HCT116 (cell line): ENCODE data around the gene COX10. TPM values are rescaled to one million over a fixed set of nuclear protein-coding genes. Genes with fewer than 3 reads are reported as not detected.

ENCODE experiments used
- ATAC-seq: fragments of 200-7000 bp; cut with Tn5 transposase; 2 replicates; pipeline ENCODE4 v1.9.1; 2020; ENCODE audit warnings: mild to moderate bottlenecking, moderate library complexity
- BruUV-seq: library from RNA; stranded (reverse); fragments of 400-500 nt; replicated peaks from 2 replicates; lab custom pipeline; 2021; lab: Mats Ljungman, UMichigan
- CTCF ChIA-PET: fragments of 300-600 bp; sonication (Branson Sonifier 250); formaldehyde crosslinking; loops from one replicate; lab custom pipeline; 2021; ENCODE audit warnings: antibody characterized with exemption; lab: Charles Lee
- POLR2A ChIA-PET: fragments of 300-600, 350-600 bp; sonication (Branson Sonifier 250); formaldehyde crosslinking; loops from one replicate; lab custom pipeline; 2021; ENCODE audit warnings: antibody characterized with exemption; lab: Charles Lee
- RAD21 ChIA-PET, 2 experiments: fragments of 300-600 bp; sonication (Branson Sonifier 250); formaldehyde crosslinking; loops; one replicate each; lab custom pipeline; 2023; ENCODE audit warnings: low total read pairs in 2 of 2; ENCODE audit not compliant: uncharacterized antibody in 2 of 2, unreplicated experiment in 2 of 2, low non-redundant PET in 1 of 2; lab: Charles Lee
- DNase-seq: peaks from one replicate; pipeline ENCODE4 v3.0.0-alpha.2; 2010; ENCODE audit warnings: low read depth, low spot score
- H2AFZ ChIP-seq: fragments of 200-600 bp; shearing (Covaris generic), sonication (generic); 2 replicates; pipeline ENCODE4 v1.6.1; 2017; ENCODE audit warnings: low read depth, mixed run types, mixed read lengths, antibody characterized with exemption, low read length; ENCODE audit not compliant: poor library complexity, severe bottlenecking
- H3K27ac ChIP-seq: 2 replicates; pipeline ENCODE4 v1.5.1; 2012; ENCODE audit warnings: low read depth, low read length
- H3K27me3 ChIP-seq: fragments of 200-600 bp; sonication (generic); 2 replicates; pipeline ENCODE4 v1.6.1; 2016; ENCODE audit warnings: mixed run types, low read length, mixed read lengths; ENCODE audit not compliant: insufficient read depth
- H3K36me3 ChIP-seq, 2 experiments: fragments of 200-500 bp in 1 of 2; fragments of 200-600 bp in 1 of 2; sonication (Bioruptor generic) in 1 of 2; sonication (generic) in 1 of 2; 2 replicates each; pipeline versions ENCODE4 v1.5.1 to v1.6.1; 2014 to 2016; ENCODE audit warnings: low read length in 2 of 2, inconsistent platforms in 1 of 2, mixed read lengths in 1 of 2, mixed run types in 1 of 2; ENCODE audit not compliant: insufficient read depth in 2 of 2, control insufficient read depth in 1 of 2
- H3K4me1 ChIP-seq, 2 experiments: fragments of 200-600 bp in 1 of 2; sonication (generic) in 1 of 2; 2 replicates each; pipeline versions ENCODE4 v1.5.1 to v1.6.1; 2012 to 2017; ENCODE audit warnings: low read length in 2 of 2, inconsistent platforms in 1 of 2, mild to moderate bottlenecking in 1 of 2, mixed read lengths in 1 of 2, mixed run types in 1 of 2, moderate library complexity in 1 of 2; ENCODE audit not compliant: insufficient read depth in 2 of 2, control insufficient read depth in 1 of 2
- H3K4me2 ChIP-seq: fragments of 200-600 bp; sonication (generic); 2 replicates; pipeline ENCODE4 v1.6.1; 2017; ENCODE audit warnings: mixed run types, low read length, mixed read lengths
- H3K4me3 ChIP-seq, 2 experiments: fragments of 200-600 bp in 1 of 2; sonication (generic) in 1 of 2; replicated peaks in 1 of 2; 2 replicates each; pipeline ENCODE4 v1.5.1; 2011 to 2016; ENCODE audit warnings: low read length in 2 of 2, control low read depth in 1 of 2, low read depth in 1 of 2, mild to moderate bottlenecking in 1 of 2, mixed read lengths in 1 of 2, mixed run types in 1 of 2
- H3K79me2 ChIP-seq: fragments of 200-600 bp; sonication (generic); 2 replicates; pipeline ENCODE4 v1.6.1; 2017; ENCODE audit warnings: mild to moderate bottlenecking, mixed run types, low read length, moderate library complexity, mixed read lengths; ENCODE audit not compliant: insufficient read depth
- H3K9ac ChIP-seq: fragments of 200-600 bp; sonication (generic); 2 replicates; pipeline ENCODE4 v1.6.1; 2016; ENCODE audit warnings: low read length, mixed read lengths
- H3K9me2 ChIP-seq: fragments of 200-600 bp; sonication (generic), shearing (Covaris generic); 2 replicates; pipeline ENCODE4 v1.6.1; 2017; ENCODE audit warnings: mixed run types, mild to moderate bottlenecking, moderate library complexity; ENCODE audit not compliant: insufficient read depth
- H3K9me3 ChIP-seq, 2 experiments: fragments of 200-500 bp in 1 of 2; fragments of 200-600 bp in 1 of 2; sonication (Bioruptor generic) in 1 of 2; sonication (generic) in 1 of 2; 2 replicates each; pipeline ENCODE4 v1.6.1; 2014 to 2017; ENCODE audit warnings: low read length in 2 of 2, mixed read lengths in 2 of 2, inconsistent platforms in 1 of 2, low read depth in 1 of 2, mild to moderate bottlenecking in 1 of 2, mixed run types in 1 of 2, moderate library complexity in 1 of 2; ENCODE audit not compliant: control insufficient read depth in 1 of 2, insufficient read depth in 1 of 2
- H4K20me1 ChIP-seq: fragments of 200-600 bp; sonication (generic), shearing (Covaris generic); 2 replicates; pipeline ENCODE4 v1.6.1; 2017; ENCODE audit warnings: mixed run types, mild to moderate bottlenecking, moderate library complexity; ENCODE audit not compliant: insufficient read depth
- CEBPB ChIP-seq: IDR thresholded peaks from 2 replicates; pipeline ENCODE4 v1.6.1; 2012; ENCODE audit warnings: low read depth
- EZH2 ChIP-seq: fragments of 200-600 bp; sonication (generic); IDR thresholded peaks from 2 replicates; pipeline ENCODE4 v1.6.1; 2017; ENCODE audit warnings: antibody characterized with exemption, mixed run types
- MAX ChIP-seq: IDR thresholded peaks from 2 replicates; pipeline ENCODE4 v1.6.1; 2012
- POLR2A ChIP-seq: IDR thresholded peaks from 2 replicates; pipeline ENCODE4 v1.7.0; 2011; ENCODE audit warnings: borderline replicate concordance; ENCODE audit not compliant: insufficient read depth, insufficient read length; ENCODE audit errors: extremely low read depth
- POLR2AphosphoS5 ChIP-seq: IDR thresholded peaks from 2 replicates; pipeline ENCODE4 v1.6.1; 2011; ENCODE audit warnings: mild to moderate bottlenecking, low read depth, low read length, moderate library complexity
- RAD21 ChIP-seq: IDR thresholded peaks from 2 replicates; pipeline ENCODE4 v1.6.1; 2012; ENCODE audit warnings: low read depth, mild to moderate bottlenecking
- REST ChIP-seq: IDR thresholded peaks from 2 replicates; pipeline ENCODE4 v1.6.1; 2012; ENCODE audit warnings: low read depth
- SIN3A ChIP-seq: IDR thresholded peaks from 2 replicates; pipeline ENCODE4 v1.6.1; 2012; ENCODE audit warnings: low read depth
- SRF ChIP-seq: IDR thresholded peaks from 2 replicates; pipeline ENCODE4 v1.6.1; 2012; ENCODE audit warnings: low read depth
- TCF7L2 ChIP-seq: IDR thresholded peaks from 2 replicates; pipeline ENCODE4 v1.7.0; 2011; ENCODE audit warnings: borderline replicate concordance, inconsistent platforms; ENCODE audit not compliant: insufficient read depth, insufficient read length; ENCODE audit errors: extremely low read depth
- ZFX ChIP-seq: fragments of 450-650 bp; IDR thresholded peaks from 2 replicates; pipeline ENCODE4 v1.6.1; 2017
- intact Hi-C: fragments of 100-400 bp; cut with micrococcal nuclease; formaldehyde crosslinking; loops from 2 replicates; pipeline ENCODE4 v1.10.0; 2022
- total RNA-seq: library from RNA; stranded (reverse); gene quantifications from one replicate; pipeline ENCODE4 v1.2.1, GENCODE V29; 2021; ENCODE audit not compliant: unreplicated experiment

The COX10 gene
- total RNA-seq, 1 experiment from 2014 or later, result 22.4 TPM

GRCh38 chr17:14032234-14032633 is 37.1 kb upstream of the COX10 start:
- no peak for DNase-seq
- Histone ChIP-seq H3K9ac (no peak overlapping the region), H3K27ac (no peak overlapping the region), H3K4me3 (no peak overlapping the region), H4K20me1 (no peaks in the 10 kb centered on the region), H3K9me2 (no peaks in the 10 kb centered on the region), H2AFZ (no peak overlapping the region), H3K79me2 (no peaks in the 10 kb centered on the region), H3K36me3 (peaks cover 0 to 7% of the 10 kb centered on the region in 2 experiments; a peak in 1 of 4 replicates), H3K9me3 (no peaks in the 10 kb centered on the region), H3K4me2 (no peak overlapping the region), H3K4me1 (no peaks in the 10 kb centered on the region), H3K27me3 (no peaks in the 10 kb centered on the region)
- CTCF ChIA-PET, result no interaction called here
- TF ChIP-seq RAD21 (no peak), REST (no peak), ZFX (no peak), TCF7L2 (no peak), POLR2AphosphoS5 (no peak), MAX (no peak), EZH2 (no peak), SIN3A (no peak), SRF (no peak), POLR2A (no peak), CEBPB (no peak)
- RAD21 ChIA-PET, result no interaction called here
- ATAC-seq, result no peak
- intact Hi-C loops, result no loop called here
- TSS peak; percentile 7 for BruUV-seq
- POLR2A ChIA-PET, result no interaction called here
